GM19025 (cell line): ENCODE results near the gene ABCA5.

Experiments
- ATAC-seq: cut with Tn5 transposase; IDR thresholded peaks from one replicate; pipeline ENCODE4 v1.9.1; 2021; ENCODE audit warnings: mild to moderate bottlenecking, low read depth, moderate library complexity; ENCODE audit not compliant: unreplicated experiment

ABCA5 gene, protein sequence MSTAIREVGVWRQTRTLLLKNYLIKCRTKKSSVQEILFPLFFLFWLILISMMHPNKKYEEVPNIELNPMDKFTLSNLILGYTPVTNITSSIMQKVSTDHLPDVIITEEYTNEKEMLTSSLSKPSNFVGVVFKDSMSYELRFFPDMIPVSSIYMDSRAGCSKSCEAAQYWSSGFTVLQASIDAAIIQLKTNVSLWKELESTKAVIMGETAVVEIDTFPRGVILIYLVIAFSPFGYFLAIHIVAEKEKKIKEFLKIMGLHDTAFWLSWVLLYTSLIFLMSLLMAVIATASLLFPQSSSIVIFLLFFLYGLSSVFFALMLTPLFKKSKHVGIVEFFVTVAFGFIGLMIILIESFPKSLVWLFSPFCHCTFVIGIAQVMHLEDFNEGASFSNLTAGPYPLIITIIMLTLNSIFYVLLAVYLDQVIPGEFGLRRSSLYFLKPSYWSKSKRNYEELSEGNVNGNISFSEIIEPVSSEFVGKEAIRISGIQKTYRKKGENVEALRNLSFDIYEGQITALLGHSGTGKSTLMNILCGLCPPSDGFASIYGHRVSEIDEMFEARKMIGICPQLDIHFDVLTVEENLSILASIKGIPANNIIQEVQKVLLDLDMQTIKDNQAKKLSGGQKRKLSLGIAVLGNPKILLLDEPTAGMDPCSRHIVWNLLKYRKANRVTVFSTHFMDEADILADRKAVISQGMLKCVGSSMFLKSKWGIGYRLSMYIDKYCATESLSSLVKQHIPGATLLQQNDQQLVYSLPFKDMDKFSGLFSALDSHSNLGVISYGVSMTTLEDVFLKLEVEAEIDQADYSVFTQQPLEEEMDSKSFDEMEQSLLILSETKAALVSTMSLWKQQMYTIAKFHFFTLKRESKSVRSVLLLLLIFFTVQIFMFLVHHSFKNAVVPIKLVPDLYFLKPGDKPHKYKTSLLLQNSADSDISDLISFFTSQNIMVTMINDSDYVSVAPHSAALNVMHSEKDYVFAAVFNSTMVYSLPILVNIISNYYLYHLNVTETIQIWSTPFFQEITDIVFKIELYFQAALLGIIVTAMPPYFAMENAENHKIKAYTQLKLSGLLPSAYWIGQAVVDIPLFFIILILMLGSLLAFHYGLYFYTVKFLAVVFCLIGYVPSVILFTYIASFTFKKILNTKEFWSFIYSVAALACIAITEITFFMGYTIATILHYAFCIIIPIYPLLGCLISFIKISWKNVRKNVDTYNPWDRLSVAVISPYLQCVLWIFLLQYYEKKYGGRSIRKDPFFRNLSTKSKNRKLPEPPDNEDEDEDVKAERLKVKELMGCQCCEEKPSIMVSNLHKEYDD (N-terminal part only)

DNA sequence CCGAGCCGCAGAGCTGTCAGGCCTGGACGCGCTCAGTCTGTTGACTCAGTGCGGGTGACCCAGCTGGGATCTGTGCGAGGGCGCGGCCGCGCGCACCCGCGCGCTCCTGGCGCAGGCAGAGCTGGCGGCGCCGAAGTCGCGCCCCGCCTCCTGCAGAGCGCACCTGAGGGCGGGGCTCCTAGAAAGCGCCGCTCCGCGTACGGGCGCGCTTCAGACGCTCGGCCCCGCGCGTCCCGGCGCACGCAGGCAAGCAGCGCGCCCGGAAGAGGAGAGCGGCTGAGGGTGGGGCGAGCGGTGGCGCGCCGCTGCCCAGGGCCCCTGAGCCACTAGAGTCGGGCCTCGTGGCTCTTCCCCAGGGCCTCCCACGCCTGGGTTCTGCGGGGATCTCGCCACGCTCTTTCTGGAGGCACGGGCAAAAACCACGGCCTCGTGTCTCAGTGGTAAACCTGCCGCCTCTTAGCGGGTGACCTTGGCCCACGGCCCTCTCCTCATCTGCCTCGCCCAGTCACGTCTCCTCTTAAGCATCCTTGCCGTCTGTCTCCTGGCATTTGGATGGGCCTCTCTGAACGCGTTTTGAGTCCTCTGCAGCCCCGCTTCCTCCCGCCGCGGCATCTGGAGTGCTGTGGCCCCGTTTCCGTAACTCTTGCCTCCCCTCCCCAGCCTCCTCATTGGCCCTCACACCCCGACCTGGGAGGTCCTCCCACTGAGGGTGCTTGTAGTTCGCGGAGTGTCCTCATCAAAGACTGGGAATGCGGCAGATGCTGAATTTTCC, at the start of gene ABCA5:
ABCA5 (minus strand) TSS at position 74 of the 772 bp plus-strand sequence. CDS start 12,718 bp downstream, outside the sequence.
- peak; percentile 95 for ATAC-seq

- ATAC-seq: no peak
Measured at GRCh38 chr17:69375229-69375628, 48.3 kb upstream of the ABCA5 start.

GRCh38 chr17:69373069-69373468, 46.1 kb upstream of the ABCA5 start:
- ATAC-seq: no peak

GRCh38 chr17:69367298-69367697, 40.4 kb upstream of the ABCA5 start:
- no peak for ATAC-seq

GRCh38 chr17:69363488-69364210, 36.7 kb upstream of the ABCA5 start:
- no peak for ATAC-seq

- ATAC-seq: no peak
Measured at GRCh38 chr17:69361156-69361555, 34.2 kb upstream of the ABCA5 start.

DNA sequence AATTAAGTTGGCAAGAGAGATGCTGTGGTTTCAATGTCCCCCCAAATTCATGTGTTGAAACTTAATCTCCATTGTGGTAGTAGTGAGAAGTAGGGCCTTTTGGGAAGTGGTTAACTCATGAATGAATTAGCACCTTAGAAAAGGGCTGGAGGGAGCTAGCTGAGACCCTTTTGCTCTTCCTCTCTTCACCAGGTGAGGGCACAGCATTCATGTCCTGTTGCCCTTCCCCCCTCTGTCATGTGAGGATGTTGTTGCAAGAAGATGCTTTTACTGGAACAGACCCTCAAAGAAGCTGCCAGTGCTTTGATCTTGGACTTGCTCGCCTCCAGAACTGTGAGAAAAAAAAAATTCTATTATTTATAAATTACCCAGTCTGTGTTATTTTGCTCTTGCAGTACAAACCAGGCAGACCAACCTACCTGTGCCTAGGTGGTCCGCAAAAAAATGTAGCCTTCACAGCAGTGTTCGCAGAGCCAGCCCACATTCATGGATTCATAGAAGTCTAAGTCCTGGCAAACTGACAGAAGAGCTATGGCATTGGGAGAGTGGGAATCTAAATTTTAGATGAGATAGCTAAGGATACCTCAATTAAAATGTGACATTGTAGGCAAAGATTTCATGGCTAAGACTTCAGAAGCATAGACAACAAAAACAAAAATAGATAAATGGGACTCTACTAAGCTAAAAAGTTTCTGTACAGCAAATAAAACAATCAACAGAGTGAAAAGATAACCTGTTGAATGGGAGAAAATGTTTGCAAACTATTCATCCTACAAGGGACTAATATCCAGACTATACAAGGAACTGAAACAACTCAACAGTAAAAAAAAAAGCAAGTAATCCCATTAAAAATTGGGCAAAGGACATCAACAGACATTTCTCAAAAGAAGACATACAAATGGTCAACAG, 32.0 kb upstream of the ABCA5 start:
- ATAC-seq: no peak

DNA sequence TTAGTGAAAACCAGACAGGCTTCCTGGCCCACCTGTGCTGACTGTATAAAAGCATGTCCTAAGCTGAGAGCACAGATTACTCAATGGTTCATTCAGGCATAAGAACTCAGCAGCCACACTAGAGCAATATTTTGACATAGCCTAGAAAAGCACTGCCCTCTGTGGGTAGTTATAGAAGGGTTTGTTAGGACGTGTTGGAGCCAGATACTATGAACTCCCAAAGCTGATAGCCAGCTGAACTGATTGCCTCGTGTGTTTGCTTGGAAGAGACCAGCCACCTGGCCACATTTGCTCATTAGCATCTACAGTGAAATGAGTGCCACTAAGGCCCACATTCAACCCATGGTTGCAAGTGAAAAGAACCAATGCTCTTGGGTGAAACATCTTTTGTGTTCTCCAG, 30.8 kb upstream of the ABCA5 start:
- ATAC-seq: no peak

- ATAC-seq: no peak
Measured at GRCh38 chr17:69356625-69357024, 29.7 kb upstream of the ABCA5 start.

DNA sequence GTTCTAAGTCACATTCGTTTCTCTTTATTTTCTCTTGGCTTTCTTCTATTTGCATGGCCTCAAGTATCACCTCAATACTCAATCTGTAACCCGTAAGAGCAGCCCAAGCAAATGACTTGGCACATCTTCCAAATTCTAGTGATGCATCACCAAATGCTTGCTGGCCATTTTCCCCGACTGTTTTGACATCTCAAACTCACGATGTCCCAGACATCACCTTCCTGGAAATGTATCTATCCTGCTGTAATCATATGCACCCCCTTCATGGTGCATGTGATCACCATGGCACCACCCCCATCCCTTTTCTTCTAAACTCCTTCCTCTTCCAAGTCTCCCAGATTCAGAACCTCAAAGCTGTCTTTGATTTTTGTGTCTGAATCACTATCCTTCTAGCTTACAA, 24.0 kb upstream of the ABCA5 start:
- no peak for ATAC-seq

GRCh38 chr17:69348429-69348828, 21.5 kb upstream of the ABCA5 start:
- ATAC-seq: no peak

DNA sequence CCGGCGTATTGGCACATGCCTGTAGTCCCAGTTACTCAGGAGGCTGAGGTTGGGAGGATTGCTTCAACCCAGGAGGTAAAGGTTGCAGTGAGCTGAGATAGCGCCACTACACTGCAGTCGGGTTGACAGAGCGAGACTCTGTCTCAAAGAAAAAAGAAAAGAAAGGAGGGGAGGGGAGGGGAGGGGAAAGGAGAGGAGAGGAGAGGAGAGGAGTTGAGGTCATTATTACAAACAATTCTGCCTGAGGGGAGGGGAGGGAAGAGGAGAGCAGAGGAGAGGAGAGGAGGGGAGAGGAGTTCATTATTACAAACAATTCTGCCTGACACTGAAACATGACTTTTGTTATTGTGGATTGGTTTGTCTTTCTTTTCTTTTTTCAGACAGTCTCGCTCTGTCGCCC, 19.8 kb upstream of the ABCA5 start:
- ATAC-seq: no peak

DNA sequence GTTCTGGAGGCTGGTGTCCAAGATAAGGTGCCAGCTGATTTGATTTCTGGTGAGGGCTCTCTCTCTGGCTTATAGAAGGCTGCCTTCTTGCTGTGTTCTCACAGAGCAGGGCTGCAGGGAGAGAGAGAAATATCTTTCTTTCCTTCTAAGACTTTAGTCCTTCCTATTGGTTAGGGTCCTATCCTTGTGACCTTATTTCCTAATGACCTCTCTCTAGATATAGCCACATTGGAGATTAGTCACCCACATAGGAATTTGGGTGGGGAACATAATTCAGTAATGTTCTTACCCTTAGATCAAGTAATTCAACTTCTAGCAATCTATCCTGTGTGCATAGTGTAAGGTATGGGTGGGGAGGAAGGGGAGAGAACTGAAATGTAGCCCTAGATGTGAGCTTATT, 18.0 kb upstream of the ABCA5 start:
- ATAC-seq: no peak

- ATAC-seq: no peak
Measured at GRCh38 chr17:69342896-69343644, 16.1 kb upstream of the ABCA5 start.

GRCh38 chr17:69339937-69340336, 13.0 kb upstream of the ABCA5 start:
- ATAC-seq: no peak

DNA sequence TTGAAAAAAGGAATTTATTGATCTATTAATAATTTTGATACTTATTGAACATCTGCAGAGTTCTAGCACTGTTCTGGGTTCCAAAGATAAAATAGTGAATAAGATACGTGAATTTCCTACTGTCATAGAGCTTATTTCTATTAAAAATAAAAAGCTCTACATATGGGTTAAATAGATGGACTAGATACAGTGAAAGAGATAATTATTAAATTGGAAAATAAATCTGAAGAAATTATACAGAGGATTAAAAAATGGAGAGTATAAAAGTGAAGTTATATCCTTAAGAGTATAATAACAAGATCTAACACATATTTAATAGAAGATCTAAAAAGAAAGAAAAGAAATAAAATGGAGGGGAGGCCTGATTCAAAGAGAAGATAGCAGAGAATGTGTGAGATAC, 10.1 kb upstream of the ABCA5 start:
- no peak for ATAC-seq

GRCh38 chr17:69336580-69336979, 9.6 kb upstream of the ABCA5 start:
- no peak for ATAC-seq

- no peak for ATAC-seq
Measured at GRCh38 chr17:69335058-69335457, 8.1 kb upstream of the ABCA5 start.
